NCI-H187 (cell line): ENCODE results near the gene BCORL1.

ENCODE experiments used
- DNase-seq, 2 experiments: peaks; one replicate each; lab custom pipeline; 2025; lab: John Stamatoyannopoulos, UW

Gene BCORL1, protein sequence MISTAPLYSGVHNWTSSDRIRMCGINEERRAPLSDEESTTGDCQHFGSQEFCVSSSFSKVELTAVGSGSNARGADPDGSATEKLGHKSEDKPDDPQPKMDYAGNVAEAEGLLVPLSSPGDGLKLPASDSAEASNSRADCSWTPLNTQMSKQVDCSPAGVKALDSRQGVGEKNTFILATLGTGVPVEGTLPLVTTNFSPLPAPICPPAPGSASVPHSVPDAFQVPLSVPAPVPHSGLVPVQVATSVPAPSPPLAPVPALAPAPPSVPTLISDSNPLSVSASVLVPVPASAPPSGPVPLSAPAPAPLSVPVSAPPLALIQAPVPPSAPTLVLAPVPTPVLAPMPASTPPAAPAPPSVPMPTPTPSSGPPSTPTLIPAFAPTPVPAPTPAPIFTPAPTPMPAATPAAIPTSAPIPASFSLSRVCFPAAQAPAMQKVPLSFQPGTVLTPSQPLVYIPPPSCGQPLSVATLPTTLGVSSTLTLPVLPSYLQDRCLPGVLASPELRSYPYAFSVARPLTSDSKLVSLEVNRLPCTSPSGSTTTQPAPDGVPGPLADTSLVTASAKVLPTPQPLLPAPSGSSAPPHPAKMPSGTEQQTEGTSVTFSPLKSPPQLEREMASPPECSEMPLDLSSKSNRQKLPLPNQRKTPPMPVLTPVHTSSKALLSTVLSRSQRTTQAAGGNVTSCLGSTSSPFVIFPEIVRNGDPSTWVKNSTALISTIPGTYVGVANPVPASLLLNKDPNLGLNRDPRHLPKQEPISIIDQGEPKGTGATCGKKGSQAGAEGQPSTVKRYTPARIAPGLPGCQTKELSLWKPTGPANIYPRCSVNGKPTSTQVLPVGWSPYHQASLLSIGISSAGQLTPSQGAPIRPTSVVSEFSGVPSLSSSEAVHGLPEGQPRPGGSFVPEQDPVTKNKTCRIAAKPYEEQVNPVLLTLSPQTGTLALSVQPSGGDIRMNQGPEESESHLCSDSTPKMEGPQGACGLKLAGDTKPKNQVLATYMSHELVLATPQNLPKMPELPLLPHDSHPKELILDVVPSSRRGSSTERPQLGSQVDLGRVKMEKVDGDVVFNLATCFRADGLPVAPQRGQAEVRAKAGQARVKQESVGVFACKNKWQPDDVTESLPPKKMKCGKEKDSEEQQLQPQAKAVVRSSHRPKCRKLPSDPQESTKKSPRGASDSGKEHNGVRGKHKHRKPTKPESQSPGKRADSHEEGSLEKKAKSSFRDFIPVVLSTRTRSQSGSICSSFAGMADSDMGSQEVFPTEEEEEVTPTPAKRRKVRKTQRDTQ (N-terminal part only)

DNA sequence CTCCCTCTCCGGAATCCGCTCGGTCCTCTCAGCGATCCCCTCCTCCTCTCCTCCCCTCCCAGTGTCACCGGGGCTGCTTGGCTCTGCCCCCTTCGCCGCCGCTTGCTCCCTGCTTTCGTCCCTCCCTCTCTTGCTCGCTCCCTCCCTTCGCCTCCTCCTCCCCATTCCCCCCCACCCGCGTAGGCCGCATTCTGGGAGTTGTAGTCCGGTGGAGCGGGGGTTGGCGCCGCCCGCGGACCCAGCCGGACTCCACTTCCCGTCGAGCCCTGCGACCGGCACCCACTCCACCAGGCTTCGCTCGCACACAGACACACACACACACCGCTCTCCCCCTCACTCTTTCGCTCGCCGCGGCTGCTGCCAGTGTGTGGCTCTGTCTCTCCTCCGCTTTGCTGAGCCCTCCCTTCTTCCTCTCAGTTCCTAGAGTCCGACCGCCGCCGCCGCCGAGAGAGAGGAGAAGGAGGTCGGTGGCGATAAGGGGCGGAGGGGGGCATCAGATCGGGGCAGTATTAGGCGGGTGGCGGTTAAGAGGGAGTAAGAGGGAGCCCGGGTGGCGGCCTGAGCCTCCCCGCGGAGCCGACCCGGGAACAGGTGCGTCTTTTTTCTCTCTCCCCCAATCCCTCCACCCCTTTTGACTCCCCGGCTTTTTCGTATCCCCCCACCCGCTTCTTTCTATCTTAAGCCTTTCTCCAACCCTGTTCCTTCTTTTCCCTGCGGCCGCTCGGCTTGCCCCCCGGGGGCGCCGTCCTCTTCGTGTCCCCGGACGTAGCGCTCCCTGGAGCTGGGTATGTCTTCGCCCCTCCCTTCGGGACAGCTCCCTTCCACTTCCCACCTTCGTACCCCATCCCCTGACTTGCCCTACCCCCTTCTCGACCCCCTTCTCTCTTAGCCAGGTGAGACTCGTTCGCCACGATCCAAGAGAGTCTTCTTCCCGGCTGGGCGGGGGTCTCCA lies at the start of gene BCORL1:
Gene BCORL1 (plus strand): TSS at position 336 of the 952 bp plus-strand sequence. CDS start 22,597 bp downstream, outside the sequence.
- DNase-seq, result peak; percentile 79 to 93

DNA sequence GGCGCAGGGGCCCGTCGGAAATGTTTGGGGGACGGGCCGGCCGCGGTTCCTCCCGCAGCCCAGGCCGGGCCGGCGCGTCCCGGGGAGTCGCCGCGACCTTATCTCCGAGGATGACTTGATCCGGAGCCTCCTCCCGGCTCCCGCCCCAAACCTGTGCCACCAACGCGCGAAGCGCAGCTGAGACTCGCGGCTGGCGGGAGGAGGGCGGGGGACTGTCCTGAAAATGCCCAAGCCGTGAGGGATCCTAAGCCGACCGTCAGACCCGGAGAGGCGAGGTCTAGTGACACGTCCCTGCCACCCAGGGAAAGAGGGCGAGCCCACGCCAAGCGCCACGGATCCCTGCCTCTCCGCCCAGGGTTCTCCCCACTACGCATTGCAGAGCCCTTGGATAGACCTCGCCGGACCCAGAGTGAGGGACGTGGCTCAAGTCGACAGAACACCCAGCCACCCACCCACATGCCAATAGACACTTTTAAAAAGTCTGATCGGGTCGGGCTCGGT lies 49.6 kb upstream of the BCORL1 start:
- no peak for DNase-seq

DNA sequence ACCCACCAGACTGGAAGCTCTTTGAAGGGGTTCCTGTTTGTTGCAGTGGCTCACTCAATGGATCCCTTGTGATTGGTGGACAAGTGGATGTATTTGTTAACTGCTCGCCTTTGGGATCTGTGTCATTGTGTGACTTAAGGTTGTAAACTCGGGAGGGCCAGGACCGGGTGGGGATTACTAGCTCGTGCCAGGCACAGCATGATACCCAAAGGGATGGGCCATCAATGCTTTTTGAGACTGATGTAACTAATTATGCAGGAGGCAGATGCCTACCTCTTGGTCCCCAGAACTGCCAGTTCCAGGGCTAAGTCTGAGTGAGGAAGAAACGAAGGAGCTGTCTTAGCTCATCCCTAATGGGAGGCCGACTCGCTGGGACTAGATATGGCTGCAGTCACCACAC lies 48.7 kb upstream of the BCORL1 start:
- DNase-seq, result no peak

DNA sequence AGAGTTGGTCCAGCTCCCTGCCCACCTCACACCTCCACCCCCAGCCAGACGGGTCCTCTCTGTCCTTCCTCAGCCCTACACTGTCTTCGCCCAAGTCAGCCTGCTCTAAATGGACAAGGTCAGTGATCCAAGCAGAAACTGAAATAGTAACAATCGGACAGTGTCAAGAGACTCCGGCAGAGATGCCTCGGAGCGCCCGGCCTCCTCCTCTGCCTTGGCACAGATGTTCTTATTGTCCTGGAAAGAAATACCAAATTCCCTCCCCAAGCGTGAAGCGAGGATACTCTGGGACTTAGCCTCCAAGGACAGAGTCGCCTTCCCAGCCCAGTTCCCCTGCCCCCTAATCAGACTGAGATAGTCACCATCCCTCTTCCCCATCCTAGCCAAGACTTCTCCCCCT lies 48.0 kb upstream of the BCORL1 start:
- no peak for DNase-seq

DNA sequence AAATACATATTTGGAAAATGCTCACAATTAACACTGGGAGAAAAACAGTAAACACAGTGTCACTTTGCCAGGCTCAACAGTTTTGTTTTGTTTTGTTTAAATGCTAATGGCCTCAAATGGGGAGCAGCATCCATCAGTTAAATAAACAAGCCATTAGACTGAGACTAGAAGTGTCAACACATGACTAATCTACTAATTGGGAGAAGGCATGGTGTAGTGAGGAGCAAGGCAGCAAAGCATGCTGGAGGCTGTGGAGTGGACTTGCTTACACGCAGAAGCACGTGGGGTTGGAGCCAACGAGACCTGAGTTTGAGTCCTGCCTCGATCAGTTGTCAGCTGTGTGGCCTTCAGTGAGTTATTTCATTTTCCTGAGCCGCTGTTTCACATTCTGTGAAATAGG lies 47.5 kb upstream of the BCORL1 start:
- no peak for DNase-seq

DNA sequence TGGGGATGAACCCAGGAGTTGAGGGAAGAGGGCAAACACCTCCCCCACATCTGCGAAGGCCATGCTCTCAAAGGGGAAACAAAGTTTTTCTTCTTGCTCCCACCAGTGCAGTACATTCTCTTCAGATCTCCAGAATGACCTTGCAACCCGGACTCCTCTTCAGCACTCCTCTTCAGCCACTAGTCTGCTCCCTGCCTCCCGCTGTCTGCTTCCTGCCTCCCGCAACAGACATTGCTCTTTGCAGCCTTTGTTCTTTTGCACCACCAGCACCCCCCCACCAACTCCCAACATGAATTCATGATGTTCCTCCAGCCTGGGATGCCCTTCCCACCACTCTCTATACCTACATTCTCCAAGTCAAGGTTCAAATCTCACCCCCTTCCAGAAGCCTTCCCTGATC lies 44.4 kb upstream of the BCORL1 start:
- no peak for DNase-seq

DNA sequence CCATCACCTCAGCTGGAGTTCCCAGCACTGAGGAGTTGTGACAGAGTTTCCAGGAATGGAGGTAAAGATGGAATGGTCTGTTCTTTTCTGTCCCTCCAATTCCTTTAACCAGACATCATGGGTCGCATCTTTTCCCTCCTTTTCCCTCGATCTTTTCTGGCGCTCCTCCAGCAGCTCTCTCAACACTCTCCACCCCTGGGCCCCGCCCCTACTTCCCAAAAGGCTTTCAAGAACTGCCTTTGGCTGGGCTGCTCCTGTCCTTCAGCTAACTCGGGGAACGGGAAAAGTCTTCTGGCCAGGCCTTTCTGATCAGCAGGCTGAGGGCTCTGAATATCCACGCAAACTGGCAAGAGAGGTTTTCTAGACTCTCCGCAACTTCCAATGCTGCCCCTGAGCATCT lies 42.4 kb upstream of the BCORL1 start:
- no peak for DNase-seq

DNA sequence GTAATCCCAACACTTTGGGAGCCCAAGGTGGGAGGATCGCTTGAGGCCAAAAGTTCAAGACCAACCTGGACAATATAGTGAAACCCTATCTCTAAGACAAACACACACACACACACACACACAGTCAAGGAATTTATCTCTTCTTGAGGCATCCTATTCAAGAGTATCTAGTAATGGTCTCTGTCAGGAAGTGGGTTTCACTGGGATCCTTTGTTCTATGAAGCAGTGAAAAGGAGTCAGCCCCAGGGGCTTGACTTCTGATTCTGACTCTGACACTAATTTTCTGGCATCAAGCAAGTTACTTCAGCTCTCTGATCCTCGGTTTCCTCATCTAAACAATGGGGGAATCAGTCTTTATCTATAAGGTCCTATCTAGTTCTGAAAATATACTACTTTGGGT lies 41.7 kb upstream of the BCORL1 start:
- DNase-seq, result no peak

DNA sequence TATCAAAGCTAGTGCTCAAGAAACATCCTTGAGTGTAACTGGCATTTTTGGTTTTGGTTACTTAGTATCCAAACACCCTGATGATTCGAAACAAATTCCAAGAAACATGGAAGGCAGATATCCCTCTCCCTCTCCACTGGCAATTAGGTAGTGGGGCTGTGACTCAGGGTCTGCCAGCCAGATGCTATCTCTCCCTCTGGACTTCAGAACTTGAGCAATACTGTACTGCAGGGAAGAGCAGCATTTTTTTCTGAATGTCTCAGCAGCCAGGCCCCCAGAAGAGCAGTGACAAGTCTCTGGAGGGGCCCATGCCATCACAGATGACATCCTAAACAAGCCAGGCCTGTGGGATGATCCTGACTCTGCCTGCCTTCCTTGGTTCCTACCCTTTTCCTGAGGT lies 37.3 kb upstream of the BCORL1 start:
- no peak for DNase-seq

DNA sequence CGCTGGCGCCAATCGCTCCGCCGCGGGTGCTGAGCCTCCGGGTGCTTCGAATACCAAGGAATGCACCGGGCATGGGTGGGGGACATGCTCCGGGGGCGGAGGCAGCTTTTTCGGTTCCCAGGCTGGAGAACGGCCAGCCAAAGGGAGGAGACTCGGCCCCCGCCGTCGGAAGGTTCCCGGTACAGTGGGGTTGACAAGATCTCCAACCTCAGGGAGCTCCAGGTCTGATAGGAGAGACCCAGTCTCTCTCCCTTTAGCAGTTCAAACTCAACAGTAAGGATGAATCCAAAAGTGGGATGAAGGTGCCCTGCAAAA lies 29.1 kb upstream of the BCORL1 start:
- no peak for DNase-seq

DNA sequence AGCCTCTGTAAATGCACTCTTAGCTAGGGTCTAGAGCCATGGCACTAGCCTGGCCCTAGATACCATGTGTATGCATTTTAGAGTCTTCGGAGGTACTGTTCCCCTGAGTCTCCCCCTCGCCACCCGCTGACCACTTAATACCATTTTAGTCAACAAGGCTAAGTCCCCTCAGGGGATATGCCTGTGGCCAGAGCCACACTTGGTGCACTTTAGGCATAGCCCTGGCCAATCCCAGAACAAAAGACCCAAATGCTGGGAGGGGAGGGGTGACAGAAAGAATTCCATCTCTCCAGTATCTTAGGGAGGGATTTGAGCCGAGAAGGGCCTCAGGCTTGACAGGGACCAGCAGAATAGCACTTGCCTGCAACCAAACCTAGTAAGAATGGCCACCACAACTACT lies 28.6 kb upstream of the BCORL1 start:
- DNase-seq, result no peak

DNA sequence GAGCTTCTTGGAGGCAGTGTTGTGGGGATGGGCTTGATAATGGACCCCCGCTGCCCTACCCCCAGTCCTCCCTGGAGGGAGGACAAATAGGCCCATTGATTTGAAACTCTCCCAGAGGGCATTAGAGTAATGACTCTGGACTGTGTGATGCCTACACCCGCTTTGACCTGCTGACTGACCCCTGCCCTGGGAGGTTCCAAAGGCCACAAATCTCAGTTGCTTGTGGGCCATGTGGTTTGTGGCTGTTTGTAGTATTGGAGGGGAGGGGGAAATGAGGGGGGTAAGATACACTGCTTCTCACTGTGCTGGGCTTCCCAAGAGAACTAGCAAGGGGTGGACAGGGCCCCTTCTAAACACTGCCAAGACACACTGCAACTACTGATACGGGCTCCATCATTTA lies 27.6 kb upstream of the BCORL1 start:
- no peak for DNase-seq

DNA sequence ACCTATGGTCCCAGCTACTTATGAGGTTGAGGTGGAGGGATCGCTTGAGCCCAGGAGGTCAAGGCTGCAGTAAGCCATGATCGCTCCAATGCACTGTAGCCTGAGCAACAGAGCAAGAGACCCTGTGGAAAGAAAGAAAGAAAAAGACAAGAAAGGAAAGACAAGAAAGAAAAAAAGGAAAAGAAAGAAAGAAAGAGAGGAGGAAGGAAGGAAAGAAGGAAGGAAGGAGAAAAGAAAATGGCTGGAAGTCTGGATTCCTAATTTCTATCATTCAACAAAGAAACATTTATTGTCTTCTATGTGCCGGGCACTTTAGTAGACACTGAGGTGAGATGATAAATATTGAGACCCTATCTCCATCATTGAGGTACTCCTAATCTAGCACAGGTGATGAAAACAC lies 26.8 kb upstream of the BCORL1 start:
- DNase-seq, result no peak

DNA sequence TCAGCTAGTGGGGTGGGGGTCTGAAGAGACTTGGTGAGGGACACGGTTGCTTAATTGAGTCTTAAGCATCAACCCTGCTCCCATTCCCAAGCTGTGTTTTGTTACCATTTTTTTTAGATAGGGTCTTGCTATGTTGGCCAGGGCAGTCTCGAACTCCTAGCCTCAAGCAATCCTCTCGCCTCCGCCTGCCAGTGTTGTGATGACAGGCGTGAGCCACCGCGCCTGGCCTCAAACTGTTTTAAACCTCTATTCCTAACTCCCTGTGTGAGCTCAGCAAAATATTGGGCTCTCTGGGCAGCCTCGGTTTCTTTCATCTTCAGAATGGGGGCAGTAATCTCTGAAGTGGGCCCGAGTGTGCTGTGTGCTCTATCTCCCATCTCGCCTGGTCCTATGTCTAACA lies 26.3 kb upstream of the BCORL1 start:
- no peak for DNase-seq

DNA sequence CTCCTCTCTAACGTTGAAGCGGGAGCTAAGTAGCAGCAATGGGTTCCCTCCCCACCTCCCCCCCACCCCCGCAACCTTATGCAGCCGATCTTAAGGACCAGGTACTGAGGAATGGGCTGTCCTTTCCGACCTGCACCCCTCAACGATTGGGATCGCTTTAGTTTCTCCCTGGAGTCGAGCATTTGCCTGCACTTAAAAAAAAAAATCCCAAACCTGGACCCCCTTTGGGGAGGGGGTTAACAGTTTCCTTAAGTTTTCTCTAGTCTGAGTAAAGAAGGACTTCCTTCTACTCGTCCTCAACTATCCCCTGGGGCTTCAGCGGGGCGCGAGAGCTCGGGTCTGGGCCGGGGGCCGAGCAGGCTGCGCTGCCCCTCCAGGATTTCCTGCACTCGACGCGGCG lies 25.7 kb upstream of the BCORL1 start:
- DNase-seq, result no peak

DNA sequence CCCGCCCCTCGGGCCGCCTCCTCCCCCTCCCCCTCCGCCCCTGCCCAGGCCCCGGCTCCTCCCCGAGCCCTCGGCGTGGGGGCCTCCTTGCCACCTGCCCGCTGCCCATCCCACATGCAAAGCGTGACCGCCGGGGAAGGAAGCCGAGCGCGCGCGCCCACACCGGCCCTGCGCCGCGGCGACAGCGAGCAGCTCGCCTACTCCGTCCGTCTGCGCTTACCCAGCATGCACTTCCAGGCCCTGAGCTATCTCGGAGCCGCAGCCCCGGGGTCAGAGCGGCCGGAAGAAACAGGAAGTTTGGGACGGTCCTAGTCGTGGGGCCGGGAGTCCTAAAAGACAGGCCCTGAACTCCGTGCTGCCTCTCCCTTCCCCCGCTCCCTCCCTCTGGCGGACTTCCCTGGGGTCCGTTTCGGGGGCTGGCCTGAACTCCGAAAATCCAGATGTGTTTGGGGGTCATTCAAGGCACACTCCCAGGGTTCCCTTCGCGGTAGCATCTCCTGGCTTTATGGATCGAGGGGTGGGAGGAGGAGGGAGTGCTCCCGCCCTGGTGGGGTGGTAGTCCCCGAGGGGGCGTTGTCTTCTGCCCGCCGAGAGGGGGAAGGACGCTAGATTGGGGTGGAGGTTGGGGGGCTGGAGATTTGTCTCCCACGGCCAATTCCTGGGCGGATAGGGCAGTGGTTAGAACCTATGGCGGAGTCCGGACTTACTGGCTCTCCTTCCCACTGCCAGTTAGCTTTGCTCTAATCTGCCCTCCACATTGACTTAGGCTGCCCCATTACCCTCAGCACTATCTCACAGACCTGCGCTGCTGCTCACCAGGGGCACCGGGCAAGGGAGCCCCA lies 25.0 kb upstream of the BCORL1 start:
- DNase-seq, result peak in 1 of 2 experiments; percentile 66

DNA sequence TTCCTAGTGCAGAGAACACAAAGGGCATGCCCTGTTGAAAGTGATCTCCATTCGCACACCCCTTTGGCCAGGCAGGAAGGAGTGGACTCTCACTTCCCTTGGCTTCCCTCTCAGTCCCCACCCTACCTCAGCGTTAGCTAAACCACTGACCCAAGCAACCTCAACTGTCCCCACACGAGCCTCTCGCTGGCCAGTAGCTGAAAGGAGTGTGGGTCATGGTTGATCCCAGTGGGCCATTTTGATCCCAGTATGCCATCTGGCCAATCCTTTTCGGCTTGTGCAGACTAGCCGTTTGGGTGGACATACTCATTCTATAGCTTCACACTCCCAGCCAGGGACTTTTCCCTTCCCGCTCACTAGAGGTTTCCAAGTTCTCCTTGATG lies 24.4 kb upstream of the BCORL1 start:
- DNase-seq, result no peak

DNA sequence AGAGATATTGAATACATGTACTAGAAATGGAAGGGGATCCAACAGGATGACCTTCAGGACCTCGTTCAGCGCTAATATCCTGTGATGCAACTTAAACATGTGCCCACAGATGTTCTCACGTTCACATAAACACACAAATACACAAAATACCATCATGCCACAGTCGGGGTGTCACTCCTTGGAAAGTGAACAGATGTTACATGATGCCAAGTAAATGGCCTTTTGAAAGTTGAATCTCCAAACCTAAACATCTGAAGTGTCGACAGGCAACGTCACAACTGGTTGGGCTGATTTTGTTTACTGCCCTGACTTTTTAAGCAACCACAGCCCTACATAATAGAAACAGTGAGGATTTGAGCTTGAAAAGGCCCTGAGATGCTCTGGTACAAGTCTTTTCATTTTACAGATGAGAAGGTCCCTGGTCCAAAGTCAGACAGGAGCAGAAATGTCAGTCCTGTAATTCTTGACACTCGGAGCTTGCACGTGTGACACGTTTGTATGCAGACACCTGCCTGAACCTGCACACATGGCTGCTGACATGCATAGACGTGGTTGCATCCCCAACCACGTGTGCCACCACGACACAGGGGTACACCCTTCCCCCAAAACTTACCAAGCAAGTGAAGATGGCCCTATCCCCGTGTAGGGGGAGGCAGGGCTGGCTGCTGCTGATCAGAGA lies 23.5 kb upstream of the BCORL1 start:
- DNase-seq, result no peak

DNA sequence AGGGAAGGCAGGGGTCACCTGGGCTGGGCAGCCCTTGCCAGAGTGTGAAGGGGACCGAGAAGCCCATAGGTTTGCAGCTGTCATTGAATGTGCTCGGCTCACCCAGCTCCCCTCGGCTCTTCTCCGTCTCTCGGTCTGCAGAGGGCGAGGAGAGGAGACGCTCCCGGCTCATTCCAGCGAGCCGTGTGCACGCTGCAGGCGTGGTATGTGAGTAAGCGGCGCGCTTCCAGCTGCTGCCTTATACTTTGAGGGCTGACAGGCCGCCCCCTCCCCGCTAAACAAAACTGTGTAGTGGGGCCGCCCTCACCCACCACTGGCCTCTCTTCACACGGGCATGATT lies 23.0 kb upstream of the BCORL1 start:
- DNase-seq, result no peak
